Sigmoid colon (tissue), 7 donors: ENCODE measurements around the gene ABCG4. TPM values are rescaled to one million over a fixed set of nuclear protein-coding genes. Genes with fewer than 3 reads are reported as not detected.

Experiments
- DNase-seq: peaks from one replicate; pipeline ENCODE4 v3.0.0-alpha.2; 2019
- H3K27ac ChIP-seq, 4 donors: fragments of 200-600 bp; sonication (generic); one replicate each; pipeline ENCODE4 v1.5.1; 2016 to 2019; ENCODE audit warnings: mild to moderate bottlenecking in 1 of 4
- H3K27me3 ChIP-seq, 3 donors: fragments of 200-600 bp; sonication (generic); one replicate each; pipeline ENCODE4 v1.5.1; 2019; ENCODE audit warnings: mild to moderate bottlenecking in 1 of 3
- H3K36me3 ChIP-seq, 4 donors: fragments of 200-600 bp; sonication (generic); one replicate each; pipeline ENCODE4 v1.5.1; 2016 to 2019
- H3K4me1 ChIP-seq, 4 donors: fragments of 200-600 bp; sonication (generic); one replicate each; pipeline ENCODE4 v1.5.1; 2017 to 2019
- H3K4me3 ChIP-seq, 4 donors: fragments of 200-600 bp; sonication (generic); one replicate each; pipeline ENCODE4 v1.5.1; 2017 to 2019; ENCODE audit warnings: mild to moderate bottlenecking in 2 of 4, moderate library complexity in 1 of 4
- H3K9me3 ChIP-seq, 4 donors: fragments of 200-600 bp in 3 of 4; sonication (generic) in 3 of 4; one replicate each; pipeline versions ENCODE4 v1.5.1 to v1.6.1; 2013 to 2019
- EP300 ChIP-seq, 4 donors: sonication (generic); formaldehyde crosslinking; IDR thresholded peaks; one replicate each; pipeline ENCODE4 v1.6.1; 2017; ENCODE audit warnings: antibody characterized with exemption in 4 of 4
- POLR2A ChIP-seq, 2 donors: fragments of 450-650 bp; IDR thresholded peaks; one replicate each; pipeline ENCODE4 v1.6.1; 2016; ENCODE audit warnings: antibody characterized with exemption in 2 of 2, mild to moderate bottlenecking in 2 of 2, moderate library complexity in 2 of 2
- POLR2AphosphoS5 ChIP-seq, 4 donors: sonication (generic); formaldehyde crosslinking; IDR thresholded peaks; one replicate each; pipeline ENCODE4 v1.6.1; 2017; ENCODE audit warnings: antibody characterized with exemption in 4 of 4
- WGBS, 2 donors: extraction: QIAGEN DNeasy Blood & Tissue Kit; methylation state at CpG; one replicate each; pipeline ENCODE4 v1.1.7; 2013; 5-methylcytosine and 5-hydroxymethylcytosine counted together
- intact Hi-C: fragments of 100-400 bp; cut with DNase I; formaldehyde crosslinking; loops from one replicate; pipeline ENCODE4 v1.15.1; 2023
- polyA plus RNA-seq, 3 donors: library from polyadenylated mRNA; stranded (reverse); fragments of 200-250 nt; gene quantifications; one replicate each; pipeline ENCODE4 v1.2.3, GENCODE V29; 2013
- total RNA-seq, 4 donors: library from RNA; depleted of rRNA; stranded (reverse); fragments of >200 nt; gene quantifications; one replicate each; pipeline ENCODE4 v1.1.0, GENCODE V29; 2016
- TF ChIP-seq, protein P1 (sequence below), 4 experiments: fragments of 450-650 bp in 3 of 4; fragments of 200-600 bp in 1 of 4; IDR thresholded peaks; one replicate each; pipeline ENCODE4 v1.5.1; 2016 to 2019; ENCODE audit warnings: antibody characterized with exemption in 4 of 4, mild to moderate bottlenecking in 3 of 4, moderate library complexity in 2 of 4
- donor health status: healthy with polysubstance abuse.
- donor health status: Bipolar disorder and iron deficiency.
- donor health status: healthy.

The ABCG4 gene
- total and polyA plus RNA-seq, 7 donors: under 0.01 to 0.55 (median 0.26) TPM; not detected in 2

DNA sequence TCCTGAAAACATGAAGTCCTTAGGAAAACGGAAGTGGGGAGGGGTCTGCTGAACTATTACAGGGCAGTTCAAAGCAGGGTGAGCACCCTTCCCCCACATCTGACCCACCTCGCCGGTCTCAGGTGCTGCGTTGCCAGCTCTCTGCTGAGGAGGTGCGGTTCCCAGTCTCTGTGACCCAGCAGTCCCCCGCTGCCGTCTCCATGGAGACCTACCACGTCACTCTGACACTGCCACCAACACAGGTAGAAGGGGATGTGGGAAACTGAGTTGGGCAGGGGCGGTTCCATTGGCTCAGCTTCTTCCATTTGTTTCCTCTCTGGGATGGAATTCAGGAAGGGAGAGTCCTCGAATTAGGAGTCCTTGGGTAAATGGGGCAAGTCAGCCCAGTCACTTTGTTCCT lies 38.4 kb upstream of the ABCG4 start:
- no peak for TF ChIP-seq EP300 (IDR thresholded peaks at IDR 0.05)
- TF ChIP-seq POLR2A (IDR thresholded peaks at IDR 0.05): no peak
- TF ChIP-seq, protein P1, sequence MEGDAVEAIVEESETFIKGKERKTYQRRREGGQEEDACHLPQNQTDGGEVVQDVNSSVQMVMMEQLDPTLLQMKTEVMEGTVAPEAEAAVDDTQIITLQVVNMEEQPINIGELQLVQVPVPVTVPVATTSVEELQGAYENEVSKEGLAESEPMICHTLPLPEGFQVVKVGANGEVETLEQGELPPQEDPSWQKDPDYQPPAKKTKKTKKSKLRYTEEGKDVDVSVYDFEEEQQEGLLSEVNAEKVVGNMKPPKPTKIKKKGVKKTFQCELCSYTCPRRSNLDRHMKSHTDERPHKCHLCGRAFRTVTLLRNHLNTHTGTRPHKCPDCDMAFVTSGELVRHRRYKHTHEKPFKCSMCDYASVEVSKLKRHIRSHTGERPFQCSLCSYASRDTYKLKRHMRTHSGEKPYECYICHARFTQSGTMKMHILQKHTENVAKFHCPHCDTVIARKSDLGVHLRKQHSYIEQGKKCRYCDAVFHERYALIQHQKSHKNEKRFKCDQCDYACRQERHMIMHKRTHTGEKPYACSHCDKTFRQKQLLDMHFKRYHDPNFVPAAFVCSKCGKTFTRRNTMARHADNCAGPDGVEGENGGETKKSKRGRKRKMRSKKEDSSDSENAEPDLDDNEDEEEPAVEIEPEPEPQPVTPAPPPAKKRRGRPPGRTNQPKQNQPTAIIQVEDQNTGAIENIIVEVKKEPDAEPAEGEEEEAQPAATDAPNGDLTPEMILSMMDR (IDR thresholded peaks at IDR 0.05): no peak
- TF ChIP-seq POLR2AphosphoS5 (IDR thresholded peaks at IDR 0.05): no peak
- DNase-seq: no peak
- Histone ChIP-seq H3K4me1 (peaks cover 0 to 35% (median 26%) of the 10 kb centered on the region in 4 donors), H3K27ac (no peak overlapping the region), H3K36me3 (peaks cover 7 to 47% (median 24%) of the 10 kb centered on the region in 4 donors), H3K27me3 (no peaks in the 10 kb centered on the region), H3K4me3 (no peak overlapping the region), H3K9me3 (no peaks in the 10 kb centered on the region)
- WGBS, 2 donors: 89 to 93% methylated on average over 10 of the region's 10 CpGs
- intact Hi-C loops: no loop called here

GRCh38 chr11:119111361-119111925 lies 37.4 kb upstream of the ABCG4 start:
- no peak overlapping the region for H3K4me3 ChIP-seq
- H3K4me1 ChIP-seq: peaks cover 0 to 31% (median 23%) of the 10 kb centered on the region in 4 donors
- intact Hi-C loops: no loop called here
- H3K27ac ChIP-seq: no peak overlapping the region
- no peaks in the 10 kb centered on the region for H3K27me3 ChIP-seq
- TF ChIP-seq POLR2AphosphoS5 (IDR thresholded peaks at IDR 0.05): no peak
- TF ChIP-seq EP300 (IDR thresholded peaks at IDR 0.05): no peak
- no peak for TF ChIP-seq POLR2A (IDR thresholded peaks at IDR 0.05)
- TF ChIP-seq, protein P1 (IDR thresholded peaks at IDR 0.05): no peak
- 95 to 96% methylated on average over 11 of the region's 11 CpGs for WGBS, 2 donors
- no peaks in the 10 kb centered on the region for H3K9me3 ChIP-seq
- peaks cover 7 to 57% (median 28%) of the 10 kb centered on the region in 4 donors for H3K36me3 ChIP-seq
- DNase-seq: no peak

DNA sequence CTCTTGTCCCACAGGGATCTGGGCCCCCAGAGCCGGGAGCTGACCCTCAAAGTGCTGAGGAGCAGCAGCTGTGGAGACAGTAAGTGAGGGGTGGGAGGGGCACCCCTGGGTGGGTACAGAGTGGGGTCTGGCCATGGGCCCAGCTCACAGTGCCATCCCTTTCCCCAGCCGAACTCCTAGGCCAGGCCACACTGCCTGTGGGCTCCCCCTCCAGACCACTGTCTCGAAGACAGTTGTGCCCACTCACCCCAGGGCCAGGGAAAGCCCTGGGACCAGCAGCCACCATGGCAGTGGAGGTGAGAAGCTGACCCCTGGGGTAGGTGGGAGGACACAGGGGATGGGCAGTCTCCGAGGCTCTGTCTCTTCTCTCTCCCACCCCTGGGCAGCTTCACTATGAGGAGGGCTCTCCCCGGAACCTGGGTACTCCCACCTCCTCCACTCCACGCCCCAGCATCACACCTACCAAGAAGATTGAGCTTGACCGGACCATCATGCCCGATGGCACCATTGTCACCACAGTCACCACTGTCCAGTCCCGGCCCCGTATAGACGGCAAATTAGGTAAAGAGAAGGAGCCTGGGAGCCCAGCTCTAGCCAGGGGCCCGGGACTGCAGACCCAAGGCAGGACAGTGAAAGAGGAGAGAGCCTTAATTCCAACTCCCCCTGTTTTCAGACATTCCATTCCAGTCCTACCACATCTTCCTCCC lies 36.4 kb upstream of the ABCG4 start:
- TF ChIP-seq POLR2A (IDR thresholded peaks at IDR 0.05) (no peak), POLR2AphosphoS5 (IDR thresholded peaks at IDR 0.05) (no peak), EP300 (IDR thresholded peaks at IDR 0.05) (no peak)
- Histone ChIP-seq H3K36me3 (peaks cover 7 to 59% (median 30%) of the 10 kb centered on the region in 4 donors), H3K27me3 (no peaks in the 10 kb centered on the region), H3K4me1 (peaks cover 0 to 25% (median 18%) of the 10 kb centered on the region in 4 donors), H3K27ac (no peak overlapping the region), H3K4me3 (no peak overlapping the region), H3K9me3 (no peaks in the 10 kb centered on the region)
- WGBS, 2 donors: 89 to 95% methylated on average over 12 of the region's 12 CpGs
- intact Hi-C loops: no loop called here
- no peak for DNase-seq

DNA sequence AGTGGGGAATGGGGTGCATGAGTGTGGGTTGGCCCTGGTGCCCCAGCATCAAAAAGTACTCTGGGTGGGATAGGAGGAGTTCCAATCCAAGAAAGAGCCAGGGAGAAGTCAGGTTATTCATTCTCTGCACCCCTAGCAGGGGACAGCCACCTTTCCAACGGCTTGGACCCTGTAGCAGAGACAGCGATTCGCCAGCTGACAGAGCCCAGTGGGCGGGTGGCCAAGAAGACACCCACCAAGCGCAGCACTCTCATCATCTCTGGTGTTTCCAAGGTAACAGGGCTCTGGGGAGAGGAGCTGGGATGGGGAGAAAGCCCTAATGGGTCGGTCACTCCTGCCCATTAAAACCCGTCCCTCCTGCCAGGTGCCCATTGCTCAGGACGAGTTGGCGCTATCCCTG lies 35.1 kb upstream of the ABCG4 start:
- intact Hi-C loops: no loop called here
- 96% methylated on average over 9 of the region's 9 CpGs for WGBS, 2 donors
- no peak overlapping the region for H3K27ac ChIP-seq
- peaks cover 0 to 16% (median 9%) of the 10 kb centered on the region in 4 donors for H3K4me1 ChIP-seq
- no peaks in the 10 kb centered on the region for H3K9me3 ChIP-seq
- H3K36me3 ChIP-seq: peaks cover 7 to 59% (median 30%) of the 10 kb centered on the region in 4 donors
- H3K4me3 ChIP-seq: no peak overlapping the region
- TF ChIP-seq EP300 (IDR thresholded peaks at IDR 0.05): no peak
- TF ChIP-seq POLR2A (IDR thresholded peaks at IDR 0.05): no peak
- no peak for TF ChIP-seq POLR2AphosphoS5 (IDR thresholded peaks at IDR 0.05)
- TF ChIP-seq, protein P1 (IDR thresholded peaks at IDR 0.05): no peak
- H3K27me3 ChIP-seq: no peaks in the 10 kb centered on the region
- DNase-seq: no peak

DNA sequence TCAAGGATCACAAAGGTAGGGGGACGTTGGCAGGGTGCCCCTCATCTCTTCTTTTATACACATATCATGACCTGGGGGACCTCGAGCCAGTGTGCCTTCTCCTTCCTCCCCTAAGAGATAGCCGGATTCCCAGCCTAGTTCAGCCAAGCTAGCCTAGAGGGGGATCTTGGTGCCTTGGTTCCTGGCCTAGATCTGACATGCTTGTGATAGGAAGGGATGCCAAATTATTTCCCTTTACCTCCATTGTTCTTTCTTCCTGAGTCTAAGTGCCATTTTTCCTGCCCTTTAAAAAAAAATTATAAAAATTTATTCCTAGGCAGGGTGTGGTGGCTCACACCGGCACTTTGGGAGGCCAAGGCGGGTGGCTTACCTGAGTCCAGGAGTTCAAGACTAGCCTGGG lies 34.5 kb upstream of the ABCG4 start:
- Histone ChIP-seq H3K4me1 (peaks cover 0 to 10% (median 3%) of the 10 kb centered on the region in 4 donors), H3K4me3 (no peak overlapping the region), H3K9me3 (no peaks in the 10 kb centered on the region), H3K27ac (no peak overlapping the region), H3K27me3 (no peaks in the 10 kb centered on the region), H3K36me3 (peaks cover 7 to 59% (median 30%) of the 10 kb centered on the region in 4 donors)
- intact Hi-C loops: no loop called here
- 88 to 89% methylated on average over 5 of the region's 5 CpGs for WGBS, 2 donors
- TF ChIP-seq POLR2A (IDR thresholded peaks at IDR 0.05): no peak
- no peak for TF ChIP-seq POLR2AphosphoS5 (IDR thresholded peaks at IDR 0.05)
- TF ChIP-seq EP300 (IDR thresholded peaks at IDR 0.05): no peak
- TF ChIP-seq, protein P1 (IDR thresholded peaks at IDR 0.05): no peak
- no peak for DNase-seq
